ENCODE data around the gene PEF1. TPM values are rescaled to one million over a fixed set of nuclear protein-coding genes. Genes with fewer than 3 reads are reported as not detected.
A peak's percentile ranks its signal among the peaks of the same experiment; 100 is the strongest.

PEF1 gene, protein sequence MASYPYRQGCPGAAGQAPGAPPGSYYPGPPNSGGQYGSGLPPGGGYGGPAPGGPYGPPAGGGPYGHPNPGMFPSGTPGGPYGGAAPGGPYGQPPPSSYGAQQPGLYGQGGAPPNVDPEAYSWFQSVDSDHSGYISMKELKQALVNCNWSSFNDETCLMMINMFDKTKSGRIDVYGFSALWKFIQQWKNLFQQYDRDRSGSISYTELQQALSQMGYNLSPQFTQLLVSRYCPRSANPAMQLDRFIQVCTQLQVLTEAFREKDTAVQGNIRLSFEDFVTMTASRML
- total RNA-seq (2021; fragmentation: NEBNext Ultra II Directional; extraction: Animal tissue kit (Norgen Biotek cat#: 25700)) (35.2 and 38.8 TPM in 2 replicates), polyA plus RNA-seq (2011; rRNA removed) (61.2 and 69.2 TPM in 2 replicates), polyA minus RNA-seq (2011; rRNA and poly(A)+ RNA removed) (63.3 and 65.6 TPM in 2 replicates)
- 51.1 TPM for polyA plus RNA-seq (2011; cell fraction: cytosol; rRNA removed)
- 50.9 TPM for polyA plus RNA-seq (2011; cell fraction: nucleus; rRNA removed)
- polyA plus RNA-seq (2012, experiment 1 of 2): 32.7 to 43.6 TPM (median 41.6 TPM) in 4 replicates
- polyA plus RNA-seq (2012, experiment 2 of 2): 65.6 TPM
- polyA plus RNA-seq (2013, experiment 1 of 2): 30.8 TPM
- polyA plus RNA-seq (2013, experiment 2 of 2): 31.1 TPM
- 23.8 TPM for polyA minus RNA-seq (2011; cell fraction: cytosol; rRNA and poly(A)+ RNA removed)
- polyA minus RNA-seq (2011; cell fraction: nucleus; rRNA and poly(A)+ RNA removed): 28.8 TPM
- long read RNA-seq, experiment 1, transcript PEF1-201 (5 exons, 1,629 nt): major isoform, 5 of 49 reads
- long read RNA-seq, experiment 1, partial matches to known transcripts: 24 of 49 reads
- long read RNA-seq, experiment 1, other reads (novel, unspliced or antisense): 20 of 49 reads
- long read RNA-seq, experiment 2, transcript PEF1-201 (5 exons, 1,629 nt): major isoform, 47 of 54 reads
- long read RNA-seq, experiment 2, partial matches to known transcripts: 3 of 54 reads
- long read RNA-seq, experiment 2, other reads (novel, unspliced or antisense): 2 of 54 reads

GRCh38 chr1:31644560-31645273 is at the start of gene PEF1:
PEF1 (minus strand) TSS chr1:31644876; CDS start chr1:31644864, 12 bp downstream.
- Histone ChIP-seq H2AFZ (ENCODE audit: low read length) (peak within 1 kb of the TSS; percentile 96), H3K14ac (ENCODE audit: insufficient read length) (no peak within 1 kb of the TSS), H3K27ac (ENCODE audit: low read depth, low read length) (peak within 1 kb of the TSS; percentile 100), H3K4me1 (replicated peaks in 1 of 4; ENCODE audit: control insufficient read depth in 3 of 4, insufficient read depth in 4 of 4, low read length in 3 of 4) (peaks cover 5 to 17% (median 6%) of the 10 kb centered on the region in 4 experiments), H3K4me2 (ENCODE audit: insufficient read depth in 1 of 2, low read depth in 2 of 2, low read length in 2 of 2) (peak within 1 kb of the TSS; percentile 92), H2BK5ac (ENCODE audit: low read depth, low read length) (peak within 1 kb of the TSS; percentile 100), H3K79me2 (ENCODE audit: control insufficient read depth in 1 of 2, insufficient read depth in 2 of 2, low read length in 2 of 2) (peaks cover 3 to 41% of the 10 kb centered on the region in 2 experiments; a peak in 2 of 4 replicates), H4K20me1 (replicated peaks in 1 of 2; ENCODE audit: control insufficient read depth in 1 of 2, insufficient read depth in 2 of 2, low read length in 2 of 2) (peaks cover 0 to under 1% of the 10 kb centered on the region in 2 experiments), H3K36me3 (ENCODE audit: control insufficient read depth in 2 of 4, insufficient read depth in 4 of 4, low read length in 3 of 4) (no peaks in the 10 kb centered on the region), H2BK12ac (ENCODE audit: low read depth, low read length) (peak within 1 kb of the TSS; percentile 99), H4K8ac (ENCODE audit: extremely low read depth, insufficient read depth, low read length) (peak within 1 kb of the TSS; percentile 100), H3K27me3 (replicated peaks in 1 of 4; ENCODE audit: control insufficient read depth in 3 of 4, extremely low read depth in 1 of 4, insufficient read depth in 3 of 4, low read length in 3 of 4) (no peaks in the 10 kb centered on the region), H3K56ac (replicated peaks; ENCODE audit: insufficient read length, low read depth, low read length) (peak within 1 kb of the TSS; percentile 98), H2BK20ac (ENCODE audit: low read length) (peak within 1 kb of the TSS; percentile 66; the same call in 1 of the 2 replicates), H3K23ac (ENCODE audit: insufficient read length) (no peak within 1 kb of the TSS), H3K4ac (replicated peaks; ENCODE audit: insufficient read length, low read depth, low read length) (peak within 1 kb of the TSS; percentile 74), H3K79me1 (ENCODE audit: low read depth, low read length) (no peaks in the 10 kb centered on the region; the same call in 1 of the 2 replicates), H3K18ac (ENCODE audit: extremely low read depth, low read length) (peak within 1 kb of the TSS; percentile 100), H4K91ac (replicated peaks; ENCODE audit: insufficient read length, low read length) (peak within 1 kb of the TSS; percentile 100), H3K9me3 (ENCODE audit: insufficient read depth in 2 of 2, low read depth in 1 of 2, low read length in 1 of 2) (no peaks in the 10 kb centered on the region), H2AK5ac (ENCODE audit: low read depth, low read length) (peak within 1 kb of the TSS; percentile 89; the same call in 1 of the 2 replicates), H3K9ac (replicated peaks in 1 of 4; ENCODE audit: extremely low read depth in 1 of 4, low read depth in 3 of 4, low read length in 3 of 4) (peak within 1 kb of the TSS; percentile 82 to 100 (median 99)), H4K5ac (ENCODE audit: insufficient read length, low read depth, low read length) (peak within 1 kb of the TSS; percentile 100), H2BK15ac (ENCODE audit: low read length) (peak within 1 kb of the TSS; percentile 95; the same call in 1 of the 2 replicates), H2BK120ac (replicated peaks; ENCODE audit: low read depth, low read length) (peak within 1 kb of the TSS; percentile 98), H3K23me2 (ENCODE audit: low read depth, low read length) (peaks cover 9% of the 10 kb centered on the region), H3K4me3 (ENCODE audit: extremely low read depth in 1 of 4, insufficient read depth in 2 of 4, low read depth in 3 of 4, low read length in 4 of 4) (peak within 1 kb of the TSS; percentile 89 to 97 (median 93))
- WGBS, 2 experiments (ENCODE audit: extremely low coverage in 1 of 2, insufficient coverage in 1 of 2, insufficient read length in 1 of 2, insufficient replicate concordance in 2 of 2, low coverage in 1 of 2, low lambda C conversion rate in 2 of 2, missing lambda C conversion rate in 1 of 2): 0% methylated on average over 54 of the region's 56 CpGs; no CpG with 5 or more reads in 1 of the 2 experiments
- DNase-seq (ENCODE audit: low read depth in 1 of 2, low spot score in 2 of 2) (peak; percentile 91 to 99), FAIRE-seq (peak; percentile 13)
- ChIA-PET CTCF (ENCODE audit: partially characterized antibody) (interaction anchor here (1.3 to 3.2 kb wide), 5 partner anchors 9 to 144 kb away, joined by 4 to 30 read pairs (median 5); no protein-coding TSS in a partner anchor), POLR2A (ENCODE audit: partially characterized antibody) (interaction anchor here (0.6 to 3.5 kb wide), 24 partner anchors 9 to 209 kb away, joined by 3 to 31 read pairs (median 4); partner anchors contain the start of gene COL16A1)
- TF ChIP-seq CREB1 (IDR thresholded peaks at IDR 0.05) (peak; percentile 98), SRF (IDR thresholded peaks at IDR 0.05; ENCODE audit: low read depth, low read length) (peak; percentile 85), JUN (IDR thresholded peaks at IDR 0.05; ENCODE audit: low read depth, low read length) (no peak), EGR1 (IDR thresholded peaks at IDR 0.05; ENCODE audit: borderline replicate concordance, low read depth, low read length) (no peak), HDAC6 (IDR thresholded peaks at IDR 0.05; ENCODE audit: low read depth, low read length) (no peak), POLR2A (IDR thresholded peaks at IDR 0.05; ENCODE audit: control extremely low read depth in 1 of 2, low read depth in 2 of 2, low read length in 2 of 2) (peak in 1 of 2 experiments; percentile 72; a peak in 2 of 3 replicates)
